ENCODE results near the gene ARMC6.

Gene ARMC6

DNA sequence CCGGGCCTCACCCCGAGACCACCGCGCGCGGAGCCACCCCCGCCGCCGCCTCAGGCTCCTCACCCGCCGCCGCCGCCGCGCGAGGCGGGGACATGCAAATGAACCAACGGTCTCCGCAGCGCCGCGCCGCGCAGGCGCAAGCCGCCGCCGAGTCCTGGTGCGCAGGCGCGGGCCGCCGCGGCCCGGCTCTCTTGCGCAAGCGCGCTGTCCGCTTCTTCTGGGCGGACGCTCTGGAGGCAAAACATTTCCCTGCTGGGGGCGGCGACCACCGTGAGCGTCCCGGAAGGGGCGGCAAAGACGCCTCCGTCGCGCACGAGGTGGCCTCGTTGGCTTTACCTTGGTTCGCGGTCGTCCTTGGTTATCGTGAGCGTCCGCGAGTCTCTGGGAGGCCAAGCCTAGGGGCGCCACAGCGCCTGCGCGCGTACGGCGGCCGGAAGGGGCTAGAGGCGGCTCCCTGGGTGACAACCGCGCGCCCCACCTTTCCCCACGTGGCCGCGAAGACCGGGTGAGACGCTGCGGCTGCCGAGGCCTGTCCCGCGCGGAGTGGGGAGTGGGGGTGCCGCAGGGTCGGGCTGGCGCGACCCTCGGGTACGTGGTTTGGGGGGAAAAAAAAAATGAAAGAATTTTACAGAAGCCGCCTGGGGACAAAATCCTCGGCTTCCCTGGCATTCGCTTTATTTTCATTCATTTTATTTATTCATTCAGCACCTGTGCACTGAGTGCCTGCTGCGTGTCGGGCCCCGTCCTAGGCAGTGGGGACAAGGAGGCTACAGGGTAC, at the start of gene ARMC6, which contains the start of gene SUGP2:
Gene ARMC6, plus strand, starts transcription at position 178 of the 778 bp plus-strand sequence. CDS start 607 bp downstream, outside the sequence.
Gene SUGP2, minus strand, starts transcription at position 92 of the 778 bp plus-strand sequence. CDS start 2,446 bp downstream, outside the sequence.
- peaks cover 5% of the 10 kb centered on the region for H3K4me1 ChIP-seq (ENCODE audit: control insufficient read depth, low read depth, low read length)
- peak within 1 kb of the TSS; percentile 68 for H3K27ac ChIP-seq (ENCODE audit: low read length)
- peak within 1 kb of the TSS; percentile 94 for H3K4me3 ChIP-seq (ENCODE audit: low read length)
- H3K36me3 ChIP-seq (ENCODE audit: control insufficient read depth, low read depth, low read length) = peaks cover 21% of the 10 kb centered on the region
- H3K27me3 ChIP-seq (ENCODE audit: control insufficient read depth, insufficient read depth, low read length) = no peaks in the 10 kb centered on the region
- H3K9ac ChIP-seq (ENCODE audit: low read length) = peak within 1 kb of the TSS; percentile 87
- H3K9me3 ChIP-seq (ENCODE audit: control insufficient read depth, low read depth, low read length) = peaks cover 4% of the 10 kb centered on the region

DNA sequence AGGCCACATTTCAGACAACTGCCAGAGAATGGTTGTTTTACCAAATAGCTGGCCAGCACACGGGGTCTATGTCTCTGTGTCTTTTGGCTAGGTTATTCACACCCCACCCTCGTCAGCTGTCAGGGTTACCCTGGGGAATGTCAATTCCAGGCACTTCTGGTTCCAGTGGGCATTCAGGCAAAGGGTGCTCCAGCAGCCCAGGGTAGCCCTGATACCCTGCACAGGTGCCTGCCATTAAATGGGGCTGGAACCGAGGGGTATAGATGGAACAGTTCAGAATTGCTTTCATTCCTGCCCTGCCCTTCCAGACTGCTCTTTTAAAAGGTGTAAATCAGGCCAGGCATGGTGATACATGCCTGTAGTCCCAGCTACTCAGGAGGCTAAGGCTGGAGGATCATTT, 49.2 kb upstream of the ARMC6 start:
- peaks cover 4% of the 10 kb centered on the region for H3K27me3 ChIP-seq (ENCODE audit: control insufficient read depth, insufficient read depth, low read length)
- no peaks in the 10 kb centered on the region for H3K36me3 ChIP-seq (ENCODE audit: control insufficient read depth, low read depth, low read length)
- H3K9ac ChIP-seq (ENCODE audit: low read length) = no peak overlapping the region
- H3K4me1 ChIP-seq (ENCODE audit: control insufficient read depth, low read depth, low read length) = no peaks in the 10 kb centered on the region
- H3K4me3 ChIP-seq (ENCODE audit: low read length) = no peak overlapping the region
- H3K9me3 ChIP-seq (ENCODE audit: control insufficient read depth, low read depth, low read length) = no peaks in the 10 kb centered on the region
- no peak overlapping the region for H3K27ac ChIP-seq (ENCODE audit: low read length)

DNA sequence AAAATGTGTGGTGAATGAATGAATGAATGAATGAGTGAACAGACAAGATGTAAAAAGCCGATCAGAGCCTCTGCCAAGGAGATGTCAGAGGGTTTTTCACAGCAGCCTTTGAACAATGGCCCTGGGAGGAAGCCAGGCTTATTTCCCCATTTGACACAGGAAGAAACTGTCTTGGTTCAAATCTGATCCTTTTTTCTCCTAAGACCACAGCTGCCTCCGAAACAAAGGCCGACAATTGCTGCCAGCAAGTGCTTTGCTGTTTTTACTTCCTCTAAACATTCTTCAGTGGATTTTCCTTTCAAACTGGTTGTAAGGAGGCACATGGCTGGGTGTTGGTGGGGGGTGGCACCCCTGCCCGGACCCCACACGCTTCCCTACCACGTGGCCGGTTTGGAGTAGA, 48.1 kb upstream of the ARMC6 start:
- no peak overlapping the region for H3K9ac ChIP-seq (ENCODE audit: low read length)
- peaks cover 4% of the 10 kb centered on the region for H3K27me3 ChIP-seq (ENCODE audit: control insufficient read depth, insufficient read depth, low read length)
- H3K27ac ChIP-seq (ENCODE audit: low read length) = no peak overlapping the region

DNA sequence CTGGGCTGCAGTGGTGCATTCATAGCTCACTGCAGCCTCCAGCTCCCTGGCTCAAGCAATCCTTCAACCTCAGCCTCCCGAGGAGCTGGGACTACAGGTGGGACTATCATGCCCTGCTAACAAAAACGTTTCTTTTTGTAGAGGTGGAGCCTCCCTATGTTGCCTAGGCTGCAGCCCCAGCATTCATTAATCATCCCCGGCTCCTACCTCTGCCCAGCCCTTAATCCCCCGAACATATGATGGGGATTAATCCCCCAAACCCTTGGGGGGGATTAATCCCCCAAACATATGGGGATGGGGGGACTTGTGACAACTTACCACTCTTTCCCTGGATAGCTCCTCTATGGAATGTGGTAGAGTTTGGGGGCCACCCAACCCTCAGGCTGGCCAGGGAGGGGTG, 45.9 kb upstream of the ARMC6 start:
- Histone ChIP-seq H3K36me3 (ENCODE audit: control insufficient read depth, low read depth, low read length) (peaks cover 4% of the 10 kb centered on the region), H3K4me3 (ENCODE audit: low read length) (no peak overlapping the region), H3K4me1 (ENCODE audit: control insufficient read depth, low read depth, low read length) (no peaks in the 10 kb centered on the region), H3K27me3 (ENCODE audit: control insufficient read depth, insufficient read depth, low read length) (peaks cover 3% of the 10 kb centered on the region), H3K27ac (ENCODE audit: low read length) (no peak overlapping the region), H3K9ac (ENCODE audit: low read length) (no peak overlapping the region), H3K9me3 (ENCODE audit: control insufficient read depth, low read depth, low read length) (no peaks in the 10 kb centered on the region)

More for the DNA sequence above, 48.1 kb upstream of the ARMC6 start:
- H3K4me3 ChIP-seq (ENCODE audit: low read length) = no peak overlapping the region
- H3K4me1 ChIP-seq (ENCODE audit: control insufficient read depth, low read depth, low read length) = no peaks in the 10 kb centered on the region
- no peaks in the 10 kb centered on the region for H3K9me3 ChIP-seq (ENCODE audit: control insufficient read depth, low read depth, low read length)
- no peaks in the 10 kb centered on the region for H3K36me3 ChIP-seq (ENCODE audit: control insufficient read depth, low read depth, low read length)

DNA sequence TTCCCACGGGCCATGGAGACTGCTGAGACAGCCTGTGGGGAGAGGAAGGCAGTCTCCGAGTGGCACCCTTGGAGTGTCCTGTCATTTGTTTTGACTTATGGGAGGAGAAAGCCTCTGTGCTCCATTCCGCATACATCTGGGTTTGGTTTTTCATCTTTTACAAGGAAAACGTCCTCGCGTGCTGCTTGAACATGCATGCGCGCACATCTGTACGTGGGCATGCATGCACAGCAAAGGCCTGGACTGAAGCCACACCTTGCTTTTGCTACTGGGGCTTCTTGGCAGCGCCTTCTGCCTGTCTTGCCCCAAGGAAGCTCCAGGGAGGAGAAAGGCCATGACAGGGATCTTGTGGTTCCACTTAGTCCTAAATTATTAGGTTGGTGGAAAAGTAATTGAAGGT, 44.1 kb upstream of the ARMC6 start:
- Histone ChIP-seq H3K27ac (ENCODE audit: low read length) (no peak overlapping the region), H3K9me3 (ENCODE audit: control insufficient read depth, low read depth, low read length) (no peaks in the 10 kb centered on the region), H3K27me3 (ENCODE audit: control insufficient read depth, insufficient read depth, low read length) (no peaks in the 10 kb centered on the region), H3K9ac (ENCODE audit: low read length) (no peak overlapping the region), H3K4me1 (ENCODE audit: control insufficient read depth, low read depth, low read length) (no peaks in the 10 kb centered on the region), H3K36me3 (ENCODE audit: control insufficient read depth, low read depth, low read length) (peaks cover 22% of the 10 kb centered on the region), H3K4me3 (ENCODE audit: low read length) (no peak overlapping the region)

DNA sequence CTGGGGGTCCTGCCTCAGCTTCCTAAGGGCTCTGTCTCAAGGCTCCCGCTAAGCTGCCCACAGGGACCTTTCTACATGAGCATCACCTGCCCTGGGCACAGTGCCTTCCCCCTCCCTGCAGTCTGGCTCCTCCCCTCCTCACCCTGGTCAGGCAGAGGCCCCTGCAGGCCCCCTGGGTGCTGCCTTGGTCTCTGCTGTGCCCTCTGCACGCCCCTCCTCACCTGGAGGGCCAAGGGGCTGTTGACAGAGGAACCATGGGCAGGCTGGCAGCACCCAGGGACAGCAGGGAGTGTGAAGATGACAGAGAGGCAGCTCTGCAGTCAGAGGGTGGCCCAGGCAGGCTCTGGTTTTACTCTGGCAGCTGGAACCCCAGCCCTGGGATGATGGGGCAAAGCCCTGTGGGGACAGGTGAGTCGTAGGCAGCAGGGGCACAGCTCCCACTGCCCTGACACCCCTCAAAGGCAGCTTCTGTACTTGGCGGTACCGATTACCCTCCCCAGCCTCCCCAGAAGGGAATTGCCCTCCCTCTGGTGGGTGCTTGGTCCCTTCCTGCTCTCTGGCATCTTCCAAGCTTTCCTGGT, 43.2 kb upstream of the ARMC6 start:
- H3K9ac ChIP-seq (ENCODE audit: low read length) = no peak overlapping the region

DNA sequence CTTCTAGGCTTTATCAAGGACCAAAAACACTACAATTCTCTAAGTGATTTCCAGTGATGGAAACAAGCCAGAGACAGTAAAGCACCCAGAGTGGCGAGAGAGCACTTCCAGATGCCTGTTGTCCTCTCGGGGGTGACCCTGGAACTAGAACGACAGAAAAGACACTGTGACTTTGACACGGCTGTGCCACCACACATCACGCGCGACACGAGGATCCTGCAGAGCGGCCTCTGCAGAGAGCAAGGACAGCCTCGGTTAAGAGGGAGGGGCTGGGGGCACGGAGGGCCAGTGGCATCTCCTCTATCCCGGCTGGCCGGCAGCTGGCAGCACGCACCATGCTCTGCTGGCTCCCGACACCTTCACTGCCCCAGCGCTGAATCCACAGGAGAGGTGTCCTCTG, 42.4 kb upstream of the ARMC6 start:
- H3K36me3 ChIP-seq (ENCODE audit: control insufficient read depth, low read depth, low read length) = peaks cover 29% of the 10 kb centered on the region
- H3K27ac ChIP-seq (ENCODE audit: low read length) = no peak overlapping the region
- H3K4me1 ChIP-seq (ENCODE audit: control insufficient read depth, low read depth, low read length) = peaks cover 5% of the 10 kb centered on the region
- no peak overlapping the region for H3K9ac ChIP-seq (ENCODE audit: low read length)
- no peaks in the 10 kb centered on the region for H3K9me3 ChIP-seq (ENCODE audit: control insufficient read depth, low read depth, low read length)
- no peak overlapping the region for H3K4me3 ChIP-seq (ENCODE audit: low read length)
- no peaks in the 10 kb centered on the region for H3K27me3 ChIP-seq (ENCODE audit: control insufficient read depth, insufficient read depth, low read length)

More for the DNA sequence above, 43.2 kb upstream of the ARMC6 start:
- no peak overlapping the region for H3K27ac ChIP-seq (ENCODE audit: low read length)
- H3K27me3 ChIP-seq (ENCODE audit: control insufficient read depth, insufficient read depth, low read length) = no peaks in the 10 kb centered on the region
- H3K4me3 ChIP-seq (ENCODE audit: low read length) = no peak overlapping the region
- peaks cover 29% of the 10 kb centered on the region for H3K36me3 ChIP-seq (ENCODE audit: control insufficient read depth, low read depth, low read length)
- no peaks in the 10 kb centered on the region for H3K9me3 ChIP-seq (ENCODE audit: control insufficient read depth, low read depth, low read length)
- no peaks in the 10 kb centered on the region for H3K4me1 ChIP-seq (ENCODE audit: control insufficient read depth, low read depth, low read length)

DNA sequence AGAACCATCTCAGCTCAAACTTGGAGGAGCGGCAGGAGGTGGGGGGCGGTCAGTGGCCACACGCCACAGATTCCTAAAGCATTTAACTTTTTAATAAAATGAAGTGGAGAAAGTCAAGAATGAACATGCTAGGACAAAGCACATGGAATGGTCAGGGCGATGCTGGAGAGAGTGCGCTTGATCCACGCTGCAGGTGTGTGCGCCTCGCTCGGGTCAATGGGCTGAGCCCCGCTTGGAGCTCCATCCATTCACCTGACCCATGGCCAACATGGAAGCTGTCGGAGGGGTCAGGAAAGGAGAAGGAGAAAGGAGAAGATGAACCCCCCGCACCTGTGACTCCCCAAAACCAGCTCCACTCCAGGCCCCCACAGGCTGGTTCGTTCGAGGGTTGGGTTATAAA, 41.9 kb upstream of the ARMC6 start:
- H3K36me3 ChIP-seq (ENCODE audit: control insufficient read depth, low read depth, low read length) = peaks cover 29% of the 10 kb centered on the region
- H3K4me3 ChIP-seq (ENCODE audit: low read length) = no peak overlapping the region
- H3K9me3 ChIP-seq (ENCODE audit: control insufficient read depth, low read depth, low read length) = no peaks in the 10 kb centered on the region
- peaks cover 5% of the 10 kb centered on the region for H3K4me1 ChIP-seq (ENCODE audit: control insufficient read depth, low read depth, low read length)
- no peak overlapping the region for H3K27ac ChIP-seq (ENCODE audit: low read length)
- no peaks in the 10 kb centered on the region for H3K27me3 ChIP-seq (ENCODE audit: control insufficient read depth, insufficient read depth, low read length)
- no peak overlapping the region for H3K9ac ChIP-seq (ENCODE audit: low read length)

DNA sequence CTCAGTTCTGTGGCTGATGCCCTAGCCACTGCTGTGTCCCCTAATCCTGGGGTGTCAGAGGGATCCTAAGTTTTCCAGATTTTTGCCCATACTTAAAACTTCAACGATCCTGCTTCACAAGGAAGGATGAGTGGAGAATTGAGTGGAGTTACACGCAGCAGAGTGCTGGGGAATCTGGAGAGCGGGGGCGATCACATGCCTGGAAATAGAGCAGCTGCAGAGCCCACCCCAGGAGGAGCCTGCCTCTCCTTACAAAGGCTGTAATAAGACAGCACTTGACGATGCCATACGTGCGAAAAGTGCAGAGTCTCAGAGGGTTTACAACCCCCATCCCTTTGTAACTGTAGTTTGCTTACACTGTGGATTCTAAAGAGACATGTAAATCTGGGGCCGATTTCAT, 40.7 kb upstream of the ARMC6 start:
- Histone ChIP-seq H3K9me3 (ENCODE audit: control insufficient read depth, low read depth, low read length) (no peaks in the 10 kb centered on the region), H3K4me3 (ENCODE audit: low read length) (no peak overlapping the region), H3K36me3 (ENCODE audit: control insufficient read depth, low read depth, low read length) (peaks cover 33% of the 10 kb centered on the region), H3K9ac (ENCODE audit: low read length) (no peak overlapping the region), H3K4me1 (ENCODE audit: control insufficient read depth, low read depth, low read length) (peaks cover 5% of the 10 kb centered on the region), H3K27ac (ENCODE audit: low read length) (no peak overlapping the region), H3K27me3 (ENCODE audit: control insufficient read depth, insufficient read depth, low read length) (no peaks in the 10 kb centered on the region)

DNA sequence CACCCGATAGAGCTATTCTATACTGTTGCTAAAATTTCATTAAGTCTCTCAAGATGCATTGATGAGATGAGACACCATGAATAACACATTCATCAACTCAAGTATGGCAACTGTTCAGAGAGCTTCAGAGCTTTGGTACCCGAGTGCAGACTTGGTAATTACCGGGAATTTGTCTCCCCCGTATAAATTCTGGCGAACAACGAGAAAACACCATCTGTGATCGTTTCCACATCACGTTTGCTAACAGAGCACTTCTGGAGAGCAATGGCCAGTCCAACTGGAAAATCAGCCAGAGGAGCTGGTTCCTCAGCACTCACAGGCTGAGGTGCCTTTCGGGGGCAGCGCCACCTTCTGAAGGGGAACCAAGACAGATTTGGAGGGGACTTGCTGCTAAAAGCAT, 40.3 kb upstream of the ARMC6 start:
- Histone ChIP-seq H3K27ac (ENCODE audit: low read length) (no peak overlapping the region), H3K27me3 (ENCODE audit: control insufficient read depth, insufficient read depth, low read length) (no peaks in the 10 kb centered on the region), H3K4me3 (ENCODE audit: low read length) (no peak overlapping the region), H3K36me3 (ENCODE audit: control insufficient read depth, low read depth, low read length) (peaks cover 33% of the 10 kb centered on the region), H3K4me1 (ENCODE audit: control insufficient read depth, low read depth, low read length) (peaks cover 5% of the 10 kb centered on the region), H3K9me3 (ENCODE audit: control insufficient read depth, low read depth, low read length) (no peaks in the 10 kb centered on the region), H3K9ac (ENCODE audit: low read length) (no peak overlapping the region)

DNA sequence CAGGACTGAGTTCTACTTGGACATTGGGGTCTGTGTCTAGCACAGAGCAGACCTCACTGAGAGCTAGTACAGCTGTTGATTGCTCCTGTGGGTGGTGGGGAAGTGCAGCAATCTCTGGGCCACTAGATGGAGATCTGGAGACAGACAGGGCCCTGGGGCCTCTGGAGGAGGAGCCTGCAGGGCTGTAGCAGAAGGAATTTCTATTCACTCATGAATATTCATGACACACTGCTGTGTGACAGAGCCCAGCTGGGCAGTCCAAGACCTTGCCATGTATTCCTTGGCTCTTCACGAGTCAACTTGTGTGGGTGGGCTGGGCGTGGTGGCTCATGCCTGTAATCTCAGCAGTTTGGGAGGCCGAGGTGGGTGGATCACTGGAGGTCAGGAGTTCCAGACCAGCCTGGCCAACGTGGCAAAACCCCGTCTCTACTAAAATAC, 37.6 kb upstream of the ARMC6 start:
- no peaks in the 10 kb centered on the region for H3K27me3 ChIP-seq (ENCODE audit: control insufficient read depth, insufficient read depth, low read length)
- H3K9ac ChIP-seq (ENCODE audit: low read length) = no peak overlapping the region
- peaks cover 5% of the 10 kb centered on the region for H3K4me1 ChIP-seq (ENCODE audit: control insufficient read depth, low read depth, low read length)
- no peak overlapping the region for H3K27ac ChIP-seq (ENCODE audit: low read length)
- peaks cover 44% of the 10 kb centered on the region for H3K36me3 ChIP-seq (ENCODE audit: control insufficient read depth, low read depth, low read length)
- no peaks in the 10 kb centered on the region for H3K9me3 ChIP-seq (ENCODE audit: control insufficient read depth, low read depth, low read length)
- H3K4me3 ChIP-seq (ENCODE audit: low read length) = no peak overlapping the region

DNA sequence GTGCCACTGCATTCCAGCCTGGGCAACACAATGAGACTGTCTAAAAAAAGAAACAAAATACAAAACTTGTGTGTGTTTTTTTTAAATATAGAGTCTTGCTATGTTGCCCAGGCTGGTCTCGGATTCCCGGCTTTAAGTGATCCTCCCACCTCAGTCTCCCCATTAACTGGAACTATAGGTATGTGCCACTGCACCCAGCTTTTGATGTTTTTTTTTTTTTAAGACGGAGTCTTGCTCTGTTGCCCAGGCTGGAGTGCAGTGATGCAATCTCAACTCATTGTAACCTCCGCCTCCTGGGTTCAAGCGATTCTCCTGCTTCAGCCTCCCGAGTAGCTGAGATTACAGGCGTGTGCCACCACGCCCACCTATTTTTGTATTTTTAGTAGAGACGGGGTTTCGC, 37.1 kb upstream of the ARMC6 start:
- Histone ChIP-seq H3K9me3 (ENCODE audit: control insufficient read depth, low read depth, low read length) (no peaks in the 10 kb centered on the region), H3K4me3 (ENCODE audit: low read length) (no peak overlapping the region), H3K4me1 (ENCODE audit: control insufficient read depth, low read depth, low read length) (peaks cover 5% of the 10 kb centered on the region), H3K9ac (ENCODE audit: low read length) (no peak overlapping the region), H3K27ac (ENCODE audit: low read length) (no peak overlapping the region), H3K27me3 (ENCODE audit: control insufficient read depth, insufficient read depth, low read length) (no peaks in the 10 kb centered on the region), H3K36me3 (ENCODE audit: control insufficient read depth, low read depth, low read length) (peaks cover 44% of the 10 kb centered on the region)
